Gastrocnemius medialis (tissue), 4 donors: ENCODE results near the gene TLR5.

Source experiments
- CTCF ChIP-seq, 5 experiments: fragments of 450-650 bp in 3 of 5; fragments of 200-600 bp in 2 of 5; sonication (generic) in 2 of 5; IDR thresholded peaks in 4 of 5; conservative IDR thresholded peaks in 1 of 5; 1 replicate in 4 of 5; 2 replicates in 1 of 5; pipeline ENCODE4 v1.5.1; 2016 to 2019; ENCODE audit warnings: antibody characterized with exemption in 5 of 5, mild to moderate bottlenecking in 3 of 5, moderate library complexity in 3 of 5
- POLR2A ChIP-seq, 2 donors: fragments of 450-650 bp; IDR thresholded peaks; one replicate each; pipeline ENCODE4 v1.6.1; 2017; ENCODE audit warnings: antibody characterized with exemption in 2 of 2, mild to moderate bottlenecking in 2 of 2, moderate library complexity in 2 of 2

DNA sequence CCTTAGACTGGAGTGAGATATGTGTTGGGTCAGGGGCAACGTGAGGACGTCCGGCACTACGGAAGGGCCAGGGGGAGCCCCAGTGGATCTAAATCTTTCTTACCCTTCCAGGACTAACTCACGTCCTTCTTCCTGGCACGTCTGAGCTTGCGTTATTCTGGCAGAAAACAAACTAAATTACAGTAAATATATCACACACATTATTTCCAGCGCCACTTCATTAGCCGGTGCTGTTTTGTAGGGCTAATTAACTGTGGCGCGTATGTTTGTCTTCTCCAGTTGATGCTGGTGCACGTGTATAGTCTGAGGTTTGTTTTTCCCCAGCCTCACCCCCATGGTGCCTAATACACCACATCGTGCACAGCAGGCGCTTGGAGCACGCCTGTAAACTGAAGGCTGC lies 59.2 kb downstream of the TLR5 start:
- TF ChIP-seq CTCF (IDR thresholded peaks at IDR 0.05 in 4 of 5, conservative IDR thresholded peaks at IDR 0.05 in 1 of 5) = no peak
- TF ChIP-seq POLR2A (IDR thresholded peaks at IDR 0.05) = no peak
